HEK293 (cell line): ENCODE data around the gene LDB2.

ENCODE experiments used
- CTCF ChIA-PET: fragments of 350-600 bp; formaldehyde crosslinking; extraction: SDS; loops from one replicate; lab custom pipeline; 2021; ENCODE audit warnings: antibody characterized with exemption; lab: Yijun Ruan, JAX
- POLR2A ChIA-PET: fragments of 300-600 bp; formaldehyde crosslinking; extraction: SDS; loops from one replicate; lab custom pipeline; 2020; ENCODE audit warnings: antibody characterized with exemption, inconsistent platforms; lab: Yijun Ruan, JAX
- H3K27ac ChIP-seq: fragments of 200-500 bp; sonication (Bioruptor generic); 2 replicates; pipeline ENCODE4 v1.5.1; 2014; ENCODE audit warnings: low read depth, low read length, control low read depth, inconsistent platforms; ENCODE audit errors: extremely low read depth
- H3K36me3 ChIP-seq, 2 experiments: fragments of 200-500 bp in 1 of 2; sonication (Bioruptor generic) in 1 of 2; 1 replicate in 1 of 2; 2 replicates in 1 of 2; pipeline ENCODE4 v1.5.1; 2014 to 2017; ENCODE audit warnings: inconsistent platforms in 2 of 2, low read length in 2 of 2; ENCODE audit not compliant: control insufficient read depth in 2 of 2, insufficient read depth in 1 of 2
- H3K4me1 ChIP-seq: fragments of 200-500 bp; sonication (Bioruptor generic); 2 replicates; pipeline ENCODE4 v1.5.1; 2014; ENCODE audit warnings: mild to moderate bottlenecking, low read length, inconsistent platforms; ENCODE audit not compliant: control insufficient read depth, insufficient read depth
- H3K4me3 ChIP-seq: 2 replicates; pipeline ENCODE4 v1.5.1; 2011; ENCODE audit warnings: low read depth, mild to moderate bottlenecking, control low read depth, low read length, moderate library complexity
- H3K9me3 ChIP-seq: fragments of 200-500 bp; sonication (Bioruptor generic); 2 replicates; pipeline ENCODE4 v1.5.1; 2014; ENCODE audit warnings: low read depth, low read length, inconsistent platforms; ENCODE audit not compliant: control insufficient read depth, insufficient read depth
- GLIS1 ChIP-seq: fragments of 450-650 bp; formaldehyde crosslinking; IDR thresholded peaks from 2 replicates; pipeline ENCODE4 v1.5.1; 2016; ENCODE audit warnings: missing biosample characterization, missing genetic modification characterization
- MZF1 ChIP-seq: fragments of 450-650 bp; formaldehyde crosslinking; IDR thresholded peaks from 2 replicates; pipeline ENCODE4 v1.5.1; 2017; ENCODE audit warnings: missing biosample characterization, missing genetic modification characterization, borderline replicate concordance
- PRDM10 ChIP-seq: fragments of 450-650 bp; formaldehyde crosslinking; IDR thresholded peaks from 2 replicates; pipeline ENCODE4 v1.5.1; 2016; ENCODE audit warnings: missing biosample characterization, missing genetic modification characterization
- ZBTB8A ChIP-seq: fragments of 450-650 bp; formaldehyde crosslinking; IDR thresholded peaks from 2 replicates; pipeline ENCODE4 v1.5.1; 2016; ENCODE audit warnings: missing biosample characterization, missing genetic modification characterization
- ZIC2 ChIP-seq: fragments of 450-650 bp; formaldehyde crosslinking; IDR thresholded peaks from 2 replicates; pipeline ENCODE4 v1.5.1; 2016; ENCODE audit warnings: missing biosample characterization, missing genetic modification characterization
- ZNF114 ChIP-seq: fragments of 450-650 bp; formaldehyde crosslinking; IDR thresholded peaks from 2 replicates; pipeline ENCODE4 v1.5.0; 2017; ENCODE audit warnings: missing biosample characterization, missing genetic modification characterization
- ZNF140 ChIP-seq: fragments of 450-650 bp; formaldehyde crosslinking; IDR thresholded peaks from 2 replicates; pipeline ENCODE4 v1.5.1; 2016; ENCODE audit warnings: missing biosample characterization, missing genetic modification characterization
- ZNF157 ChIP-seq: fragments of 450-650 bp; formaldehyde crosslinking; IDR thresholded peaks from 2 replicates; pipeline ENCODE4 v1.5.1; 2016; ENCODE audit warnings: missing biosample characterization, missing genetic modification characterization
- ZNF223 ChIP-seq: fragments of 450-650 bp; formaldehyde crosslinking; IDR thresholded peaks from 2 replicates; pipeline ENCODE4 v1.5.1; 2016; ENCODE audit warnings: missing biosample characterization, missing genetic modification characterization
- ZNF266 ChIP-seq: fragments of 450-650 bp; formaldehyde crosslinking; IDR thresholded peaks from 2 replicates; pipeline ENCODE4 v1.5.1; 2016; ENCODE audit warnings: missing biosample characterization, missing genetic modification characterization, low read depth
- ZNF280C ChIP-seq: fragments of 450-650 bp; formaldehyde crosslinking; IDR thresholded peaks from 2 replicates; pipeline ENCODE4 v1.5.1; 2016; ENCODE audit warnings: missing biosample characterization, missing genetic modification characterization
- ZNF426 ChIP-seq: fragments of 450-650 bp; formaldehyde crosslinking; IDR thresholded peaks from 2 replicates; pipeline ENCODE4 v1.5.1; 2017; ENCODE audit warnings: missing biosample characterization, missing genetic modification characterization, mild to moderate bottlenecking, inconsistent platforms, moderate library complexity
- ZNF473 ChIP-seq: fragments of 450-650 bp; formaldehyde crosslinking; IDR thresholded peaks from 2 replicates; pipeline ENCODE4 v1.5.1; 2017; ENCODE audit warnings: missing biosample characterization, missing genetic modification characterization
- ZNF521 ChIP-seq: fragments of 450-650 bp; formaldehyde crosslinking; IDR thresholded peaks from 2 replicates; pipeline ENCODE4 v1.5.1; 2017; ENCODE audit warnings: missing biosample characterization, mild to moderate bottlenecking, missing genetic modification characterization
- ZNF610 ChIP-seq: fragments of 450-650 bp; formaldehyde crosslinking; IDR thresholded peaks from 2 replicates; pipeline ENCODE4 v1.5.1; 2016; ENCODE audit warnings: missing biosample characterization, missing genetic modification characterization, borderline replicate concordance
- ZNF654 ChIP-seq: fragments of 450-650 bp; formaldehyde crosslinking; IDR thresholded peaks from 2 replicates; pipeline ENCODE4 v1.5.1; 2016; ENCODE audit warnings: low read depth, missing biosample characterization, missing genetic modification characterization
- ZNF837 ChIP-seq: fragments of 450-650 bp; formaldehyde crosslinking; IDR thresholded peaks from 2 replicates; pipeline ENCODE4 v1.5.1; 2016; ENCODE audit warnings: missing biosample characterization, missing genetic modification characterization
- ZSCAN23 ChIP-seq: fragments of 450-650 bp; formaldehyde crosslinking; IDR thresholded peaks from 2 replicates; pipeline ENCODE4 v1.5.1; 2016; ENCODE audit warnings: missing biosample characterization, missing genetic modification characterization

LDB2 gene

GRCh38 chr4:16597845-16598596, 300.4 kb downstream of the LDB2 start:
- ChIA-PET CTCF (interaction anchor here (0.6 kb wide), 1 partner anchor 197 kb away, joined by 5 read pairs; no protein-coding TSS in a partner anchor), POLR2A (no interaction called here)
- Histone ChIP-seq H3K9me3 (no peaks in the 10 kb centered on the region), H3K36me3 (no peaks in the 10 kb centered on the region), H3K4me3 (no peak overlapping the region), H3K4me1 (no peaks in the 10 kb centered on the region), H3K27ac (no peak overlapping the region)
- no peak for TF ChIP-seq MZF1 (tag by site-specific recombination)
- no peak for TF ChIP-seq ZNF157
- no peak for TF ChIP-seq ZNF280C (tag by site-specific recombination)
- no peak for TF ChIP-seq ZNF266
- no peak for TF ChIP-seq ZBTB8A (tag by site-specific recombination)
- TF ChIP-seq ZNF521 (tag by site-specific recombination) = no peak

- no peak overlapping the region for H3K27ac ChIP-seq
- no peak overlapping the region for H3K4me3 ChIP-seq
- TF ChIP-seq ZIC2 = no peak
- TF ChIP-seq ZNF473 (tag by site-specific recombination) = no peak
- TF ChIP-seq ZNF654 (tag by site-specific recombination) = no peak
- no peak for TF ChIP-seq ZNF140 (tag by site-specific recombination)
- TF ChIP-seq GLIS1 = no peak
- TF ChIP-seq ZSCAN23 (tag by site-specific recombination) = no peak
- no peak for TF ChIP-seq ZNF426 (tag by site-specific recombination)
- no peak for TF ChIP-seq ZNF157
- no peak for TF ChIP-seq ZNF114
- TF ChIP-seq ZNF610 (tag by site-specific recombination) = no peak
- TF ChIP-seq ZNF837 (tag by site-specific recombination) = no peak
- TF ChIP-seq PRDM10 (tag by site-specific recombination) = no peak
- no peak for TF ChIP-seq ZNF223 (tag by site-specific recombination)
- ChIA-PET CTCF (no interaction called here), POLR2A (no interaction called here)
- H3K4me1 ChIP-seq = no peaks in the 10 kb centered on the region
- no peaks in the 10 kb centered on the region for H3K9me3 ChIP-seq
- no peaks in the 10 kb centered on the region for H3K36me3 ChIP-seq
These were observed 301.0 kb downstream of the LDB2 start for GRCh38 chr4:16597443-16597842.
